Measurements from ENCODE around the gene PDE1C.

DNA sequence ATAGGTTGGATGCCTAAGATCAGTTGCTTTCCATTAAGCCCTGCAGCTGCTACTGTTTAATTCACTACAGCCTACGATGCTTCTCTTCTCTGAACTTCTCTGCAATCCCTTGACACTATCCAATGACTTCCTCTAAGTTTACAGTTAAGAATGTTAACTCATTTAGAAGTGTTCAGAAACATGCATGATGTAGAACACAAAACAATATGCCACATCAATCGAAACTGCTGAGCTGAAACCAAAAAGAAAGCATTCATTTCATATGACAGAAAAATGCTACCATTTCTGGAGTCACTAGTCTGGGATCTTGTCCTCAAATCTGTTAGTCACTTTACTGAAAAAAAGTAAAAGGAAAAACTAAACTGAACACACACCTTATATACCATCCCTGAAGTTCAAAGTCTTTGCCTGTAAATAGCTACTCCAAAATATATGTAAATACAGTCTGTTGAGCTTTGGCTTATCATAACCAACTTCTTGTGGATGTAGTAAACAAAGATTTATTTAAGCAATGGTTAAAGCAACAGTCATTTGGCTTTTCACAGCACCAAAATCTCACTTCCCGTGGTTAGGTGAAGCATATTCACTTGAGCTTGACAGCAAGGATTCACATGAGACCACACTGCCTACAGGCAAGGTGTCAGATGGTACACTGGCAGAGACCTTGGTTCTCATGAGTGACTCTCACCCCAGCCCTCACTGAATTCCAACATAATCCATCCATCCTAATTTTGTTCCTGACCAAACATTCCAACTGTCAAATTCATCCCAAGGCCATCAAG is 196.2 kb downstream of the PDE1C start:
- no peak for TF ChIP-seq TAF1 (IDR thresholded peaks at IDR 0.05; ENCODE audit: borderline replicate concordance, insufficient read depth, low read length)
- TF ChIP-seq, protein P1, sequence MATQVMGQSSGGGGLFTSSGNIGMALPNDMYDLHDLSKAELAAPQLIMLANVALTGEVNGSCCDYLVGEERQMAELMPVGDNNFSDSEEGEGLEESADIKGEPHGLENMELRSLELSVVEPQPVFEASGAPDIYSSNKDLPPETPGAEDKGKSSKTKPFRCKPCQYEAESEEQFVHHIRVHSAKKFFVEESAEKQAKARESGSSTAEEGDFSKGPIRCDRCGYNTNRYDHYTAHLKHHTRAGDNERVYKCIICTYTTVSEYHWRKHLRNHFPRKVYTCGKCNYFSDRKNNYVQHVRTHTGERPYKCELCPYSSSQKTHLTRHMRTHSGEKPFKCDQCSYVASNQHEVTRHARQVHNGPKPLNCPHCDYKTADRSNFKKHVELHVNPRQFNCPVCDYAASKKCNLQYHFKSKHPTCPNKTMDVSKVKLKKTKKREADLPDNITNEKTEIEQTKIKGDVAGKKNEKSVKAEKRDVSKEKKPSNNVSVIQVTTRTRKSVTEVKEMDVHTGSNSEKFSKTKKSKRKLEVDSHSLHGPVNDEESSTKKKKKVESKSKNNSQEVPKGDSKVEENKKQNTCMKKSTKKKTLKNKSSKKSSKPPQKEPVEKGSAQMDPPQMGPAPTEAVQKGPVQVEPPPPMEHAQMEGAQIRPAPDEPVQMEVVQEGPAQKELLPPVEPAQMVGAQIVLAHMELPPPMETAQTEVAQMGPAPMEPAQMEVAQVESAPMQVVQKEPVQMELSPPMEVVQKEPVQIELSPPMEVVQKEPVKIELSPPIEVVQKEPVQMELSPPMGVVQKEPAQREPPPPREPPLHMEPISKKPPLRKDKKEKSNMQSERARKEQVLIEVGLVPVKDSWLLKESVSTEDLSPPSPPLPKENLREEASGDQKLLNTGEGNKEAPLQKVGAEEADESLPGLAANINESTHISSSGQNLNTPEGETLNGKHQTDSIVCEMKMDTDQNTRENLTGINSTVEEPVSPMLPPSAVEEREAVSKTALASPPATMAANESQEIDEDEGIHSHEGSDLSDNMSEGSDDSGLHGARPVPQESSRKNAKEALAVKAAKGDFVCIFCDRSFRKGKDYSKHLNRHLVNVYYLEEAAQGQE (IDR thresholded peaks at IDR 0.05; ENCODE audit: insufficient read depth in 1 of 2, low read depth in 2 of 2, low read length in 2 of 2), result no peak
